Medulla oblongata (tissue), 1 donor: ENCODE data around the gene TYW1B.
"Not testable (repeated sequence)": the region's sequence is repeated elsewhere in the genome, so short reads cannot be mapped to it uniquely, and the experiment has no call there.

Experiments
- DNase-seq: peaks from one replicate; pipeline ENCODE4 v3.0.0-alpha.2; 2015; ENCODE audit errors: extremely low spot score

Gene TYW1B

DNA sequence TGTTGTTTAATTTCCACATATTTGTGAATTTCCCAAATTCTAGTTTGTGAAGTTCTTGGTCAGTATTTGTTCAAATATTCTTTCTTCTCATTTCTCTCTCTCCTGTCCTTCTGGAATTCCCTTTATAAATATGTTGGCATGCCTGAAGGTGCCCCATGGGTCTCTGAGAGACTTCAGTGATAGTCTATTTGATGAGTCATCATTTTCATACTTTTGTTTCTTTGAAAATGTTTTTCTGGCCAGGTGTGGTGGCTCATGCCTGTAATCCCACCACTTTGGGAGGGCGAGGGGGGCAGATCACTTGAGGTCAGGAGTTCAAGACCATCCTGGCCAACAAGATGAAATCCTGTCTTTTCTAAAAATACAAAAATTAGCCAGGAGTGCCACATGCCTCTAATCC lies 127.5 kb downstream of the TYW1B start:
- DNase-seq, result not testable (repeated sequence)

DNA sequence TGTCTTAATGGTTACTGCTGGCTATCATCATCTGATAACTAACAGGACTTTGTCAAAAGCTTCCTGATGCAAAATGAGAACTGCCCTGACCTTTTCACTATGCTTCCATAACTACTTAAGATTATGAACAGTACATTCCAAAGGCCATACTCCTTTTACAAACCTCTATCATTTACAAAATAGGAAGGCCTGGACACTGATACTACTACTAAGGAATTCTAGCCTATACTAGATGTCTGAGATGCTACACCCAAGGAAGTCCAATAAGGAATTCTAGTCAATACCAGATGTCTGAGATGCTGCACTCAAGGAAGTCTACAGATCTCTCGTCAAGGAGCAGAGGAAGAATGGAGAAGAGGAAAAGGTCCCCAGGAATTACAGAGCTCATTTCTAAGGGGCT lies 130.9 kb downstream of the TYW1B start:
- not testable (repeated sequence) for DNase-seq

DNA sequence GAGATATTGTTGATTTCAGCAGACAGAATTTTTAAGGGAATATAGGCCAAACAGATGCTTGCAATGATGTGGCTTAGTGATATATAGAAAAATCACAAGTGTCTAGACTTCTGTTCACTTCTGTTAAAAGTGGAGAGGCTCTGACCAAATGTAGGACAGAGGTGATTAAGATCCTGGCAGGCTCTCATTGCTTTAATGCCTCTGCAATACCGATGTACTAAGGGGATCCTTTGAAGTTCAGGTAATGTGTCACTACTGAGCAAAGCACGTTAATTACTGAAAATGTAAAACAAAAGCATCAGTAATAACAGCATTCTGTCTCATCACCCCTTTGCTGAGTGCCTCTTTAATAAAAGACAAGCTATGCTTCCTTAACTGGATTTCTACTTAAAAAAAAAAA lies 131.4 kb downstream of the TYW1B start:
- not testable (repeated sequence) for DNase-seq

DNA sequence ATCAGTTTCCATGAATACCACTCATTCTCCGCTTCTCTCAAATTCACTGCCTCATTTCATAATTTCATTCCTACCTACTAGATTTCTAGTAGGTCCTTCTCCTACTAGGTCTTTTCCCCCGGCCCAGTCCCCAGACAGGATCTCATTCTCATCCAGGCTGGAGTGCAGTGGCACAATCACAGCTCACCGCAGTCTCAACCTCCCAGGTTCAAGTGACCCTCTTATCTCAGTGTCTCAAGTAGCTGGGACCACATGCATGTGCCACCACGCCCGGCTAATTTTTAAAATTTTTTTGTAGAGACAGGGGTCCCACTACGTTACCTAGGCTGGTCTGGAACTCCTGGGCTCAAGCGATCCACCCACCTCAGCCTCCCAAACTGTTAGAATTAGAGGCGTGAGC lies 132.5 kb downstream of the TYW1B start:
- not testable (repeated sequence) for DNase-seq

DNA sequence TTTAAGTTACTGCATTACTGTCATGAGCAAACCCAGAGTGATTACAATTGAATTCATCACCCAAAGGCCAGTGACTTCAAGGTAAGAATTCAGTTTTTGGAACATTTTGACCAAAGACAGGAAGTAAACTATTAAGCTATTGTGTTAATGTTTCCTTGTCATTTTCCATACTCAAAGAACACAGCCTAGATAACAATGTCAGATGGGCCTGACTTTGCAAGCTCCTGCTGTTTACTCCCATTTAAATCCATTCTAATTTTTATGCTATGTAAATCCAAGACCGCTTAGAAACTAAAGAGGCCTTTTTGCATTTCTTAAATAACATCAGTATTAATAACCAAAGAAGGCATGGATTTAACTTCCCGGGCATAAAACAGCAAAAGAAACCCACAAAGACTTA lies 136.6 kb downstream of the TYW1B start:
- not testable (repeated sequence) for DNase-seq

DNA sequence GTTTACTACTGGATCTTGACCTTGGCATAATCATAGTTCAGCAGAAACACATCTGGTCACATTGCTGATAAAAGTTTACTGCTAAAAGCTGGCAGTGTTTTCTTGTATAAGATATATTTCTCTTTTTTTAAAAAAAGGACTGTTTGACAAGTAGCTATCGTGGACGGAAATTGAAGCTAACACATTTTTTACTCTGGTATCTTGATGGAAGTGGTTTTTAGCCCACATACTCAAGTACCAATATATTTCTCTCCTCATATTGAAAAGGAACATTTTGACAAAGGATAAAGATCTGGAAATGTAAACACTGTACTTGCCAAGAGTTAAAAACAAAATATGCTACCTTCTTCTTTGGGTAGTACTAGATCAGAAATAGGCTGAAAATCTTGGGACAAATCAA lies 137.8 kb downstream of the TYW1B start:
- not testable (repeated sequence) for DNase-seq

DNA sequence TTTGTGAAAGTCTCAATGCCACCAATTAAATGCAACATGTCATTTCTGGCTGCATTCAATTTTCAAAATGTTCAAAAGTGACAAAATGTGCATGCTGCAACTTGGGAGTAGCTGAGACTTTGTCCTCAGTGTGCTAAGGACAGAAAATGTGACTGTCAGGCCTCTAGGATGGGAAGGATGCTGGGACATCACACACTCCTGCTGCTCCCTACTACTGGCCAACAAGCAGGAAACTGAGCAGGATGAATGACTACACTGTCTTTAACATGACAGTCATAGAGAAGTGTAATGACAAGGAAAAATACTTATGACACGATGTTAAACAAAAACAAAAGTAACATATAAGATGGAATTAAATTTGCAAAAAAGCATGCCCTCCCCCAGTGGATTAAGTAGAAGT lies 138.7 kb downstream of the TYW1B start:
- not testable (repeated sequence) for DNase-seq

DNA sequence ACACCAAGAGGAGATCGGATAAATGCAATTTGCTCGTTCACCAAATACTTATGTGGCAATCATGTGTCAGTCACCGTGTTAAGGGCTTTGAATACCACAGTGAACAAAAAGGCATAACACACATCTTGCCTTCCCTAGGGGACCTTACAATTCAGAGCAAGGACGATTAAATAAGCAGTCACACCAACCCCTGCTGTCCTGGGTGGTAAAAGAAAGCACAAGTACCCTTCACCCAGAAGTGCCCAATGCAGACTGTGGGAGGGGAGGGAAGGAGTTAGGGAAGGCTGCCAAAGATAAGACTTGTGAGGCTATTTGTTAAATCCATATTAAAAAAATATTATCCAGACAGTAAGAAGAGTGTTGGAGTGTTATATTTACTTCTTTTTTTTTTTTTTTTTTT lies 146.8 kb downstream of the TYW1B start:
- DNase-seq, result not testable (repeated sequence)

DNA sequence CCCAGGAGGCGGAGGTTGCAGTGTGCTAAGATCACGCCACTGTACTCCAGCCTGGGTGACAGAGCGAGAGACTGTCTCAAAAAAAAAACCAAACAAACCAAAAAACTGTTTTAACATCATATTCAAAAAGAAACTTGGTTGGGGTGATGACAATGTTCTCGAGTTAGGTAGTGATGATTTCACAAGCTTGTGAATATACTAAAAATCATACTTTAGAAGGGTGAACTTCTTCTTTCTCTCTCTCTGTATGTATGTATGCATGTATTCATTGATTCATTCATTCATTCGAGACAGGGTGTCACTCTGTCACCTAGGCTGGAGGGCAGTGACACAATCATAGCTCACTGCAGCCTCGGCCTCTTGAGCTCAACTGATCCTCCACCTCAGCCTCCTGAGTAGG lies 151.1 kb downstream of the TYW1B start:
- DNase-seq, result not testable (repeated sequence)

DNA sequence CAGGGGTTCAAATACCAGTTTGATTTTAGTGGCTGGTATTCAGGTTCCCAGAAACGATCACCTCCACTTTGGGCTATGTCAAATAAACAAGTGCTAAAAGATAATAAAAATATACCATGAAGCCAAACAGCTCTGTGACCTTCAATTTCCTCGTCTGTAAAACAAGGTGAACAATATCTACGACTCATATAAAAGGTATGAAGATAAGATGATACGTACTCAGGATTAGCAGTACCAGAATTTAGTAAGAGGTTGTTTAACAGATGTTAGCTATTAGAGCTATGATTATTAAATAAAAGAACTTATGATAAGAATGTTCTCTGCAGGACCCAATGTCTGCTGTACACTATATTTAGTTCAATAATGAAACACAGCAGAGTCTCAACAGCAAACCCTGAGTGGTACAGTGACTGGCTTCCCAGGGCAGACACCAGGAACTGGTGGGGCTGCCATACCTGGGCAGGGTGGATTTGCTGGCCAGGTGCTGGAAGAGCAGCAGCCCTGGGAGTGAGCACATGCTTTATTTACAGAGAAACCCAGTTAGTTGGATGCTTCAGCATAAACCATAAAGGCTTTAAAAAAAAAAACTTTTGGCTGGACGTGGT lies 151.8 kb downstream of the TYW1B start:
- DNase-seq, result not testable (repeated sequence)

DNA sequence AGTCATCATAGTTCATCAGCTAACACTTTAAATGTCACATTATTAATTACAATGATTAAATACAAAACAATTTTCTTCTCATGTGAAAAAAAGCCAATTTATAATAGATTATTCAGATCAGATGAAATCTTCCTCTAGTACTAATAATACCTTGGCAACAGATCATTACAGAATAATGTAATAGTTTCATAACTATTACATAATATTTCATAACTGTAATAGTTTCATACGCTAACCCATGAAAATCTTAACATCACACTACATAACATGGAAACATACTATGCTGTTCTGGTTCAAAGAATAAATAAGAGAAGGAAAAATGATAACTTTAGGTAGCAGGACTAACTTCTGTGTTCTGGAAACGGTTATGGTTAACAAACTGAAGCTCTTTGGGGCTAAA lies 152.3 kb downstream of the TYW1B start:
- not testable (repeated sequence) for DNase-seq

DNA sequence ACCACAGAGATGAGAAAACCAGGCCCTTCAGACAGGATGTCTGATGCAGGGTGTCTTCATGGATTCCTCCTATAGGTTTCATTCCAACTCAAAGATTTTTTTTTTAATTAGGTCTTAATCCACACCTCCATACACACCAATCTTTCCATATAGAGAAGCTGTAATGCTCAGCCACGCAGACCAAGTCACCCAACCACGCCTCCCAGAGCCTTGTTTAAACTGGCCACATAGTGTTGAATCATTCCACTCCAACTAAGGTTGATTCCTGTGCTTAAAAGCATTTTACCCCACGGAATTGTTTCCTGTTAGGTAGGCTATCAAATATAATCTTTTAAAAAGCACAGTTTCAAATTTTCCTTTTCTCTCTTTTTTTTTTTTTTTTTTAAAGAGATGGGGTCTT lies 153.6 kb downstream of the TYW1B start:
- DNase-seq, result no peak

DNA sequence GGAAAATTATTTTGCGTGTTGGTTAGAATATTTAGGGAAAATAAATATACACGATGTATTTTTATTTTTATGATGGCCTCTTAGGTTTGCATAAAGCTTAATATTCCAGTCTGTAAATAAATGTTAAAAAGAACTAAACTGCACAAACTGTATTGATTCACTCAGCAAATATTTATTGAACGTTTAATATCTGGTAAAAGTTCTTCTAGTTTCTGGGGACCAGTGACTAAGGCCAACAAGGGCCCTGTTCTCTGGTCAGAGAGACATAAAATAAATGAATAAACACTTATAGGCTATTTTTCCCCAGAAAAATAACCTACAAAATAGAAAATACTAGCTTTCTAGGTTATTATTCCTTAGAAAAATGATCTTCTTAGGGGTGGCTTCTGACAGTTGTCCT lies 157.2 kb downstream of the TYW1B start:
- DNase-seq, result not testable (repeated sequence)

DNA sequence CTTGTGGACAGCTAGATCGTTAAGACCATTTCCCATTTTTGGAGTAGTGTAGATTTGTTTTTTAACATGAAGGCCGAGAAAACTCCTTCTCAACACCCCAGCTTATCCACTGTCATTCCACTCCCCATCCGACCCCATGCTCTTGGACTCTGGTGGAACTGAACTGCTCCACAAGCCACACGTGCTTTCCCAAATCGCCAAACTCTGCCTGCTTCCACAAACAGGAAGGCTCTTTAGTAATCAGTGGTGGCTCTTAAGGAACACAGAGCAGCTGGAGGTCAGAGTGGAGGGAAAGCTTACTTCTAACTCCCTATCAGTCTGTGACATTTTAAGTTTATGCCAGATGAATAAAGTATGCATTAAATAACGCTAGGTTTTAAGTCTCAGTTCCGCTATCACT lies 159.6 kb downstream of the TYW1B start:
- DNase-seq, result not testable (repeated sequence)

DNA sequence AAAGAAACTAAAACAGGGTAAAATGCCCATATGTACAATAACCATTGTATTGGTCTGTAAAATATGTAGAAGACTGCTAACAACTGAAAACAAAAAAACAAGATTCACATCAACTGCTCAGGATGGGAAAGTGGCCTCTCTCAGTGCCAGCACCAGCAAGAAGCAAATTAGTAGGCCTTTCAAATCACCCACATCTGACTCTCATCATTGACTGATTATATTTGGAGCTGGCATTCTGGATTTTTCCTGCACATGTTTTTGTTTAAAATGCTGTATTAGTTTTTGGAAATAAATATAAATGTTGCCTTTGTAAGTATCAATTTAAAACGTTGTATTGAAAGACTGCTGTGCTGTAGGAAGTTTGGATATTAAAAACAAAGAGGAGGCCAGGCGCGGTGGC lies 161.0 kb downstream of the TYW1B start:
- DNase-seq, result not testable (repeated sequence)

DNA sequence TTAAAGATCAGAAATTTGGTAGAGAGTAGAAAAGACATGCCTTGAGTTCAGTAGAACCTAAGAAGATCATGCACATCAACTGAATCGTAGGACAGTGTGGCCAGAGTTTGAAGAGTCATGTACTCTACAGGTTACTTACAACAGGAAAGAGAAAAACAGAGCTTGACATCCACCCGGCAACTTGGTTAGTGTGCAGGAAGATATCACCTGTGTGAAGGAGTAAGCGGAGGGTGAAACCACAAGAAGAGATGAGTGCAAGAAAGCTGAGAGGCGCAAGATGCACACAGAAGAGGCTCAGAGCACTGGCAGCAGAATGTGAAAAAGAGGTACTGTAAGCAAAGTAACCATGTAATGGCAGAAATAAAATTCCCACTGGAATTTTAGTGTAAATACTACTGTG lies 179.4 kb downstream of the TYW1B start:
- not testable (repeated sequence) for DNase-seq

DNA sequence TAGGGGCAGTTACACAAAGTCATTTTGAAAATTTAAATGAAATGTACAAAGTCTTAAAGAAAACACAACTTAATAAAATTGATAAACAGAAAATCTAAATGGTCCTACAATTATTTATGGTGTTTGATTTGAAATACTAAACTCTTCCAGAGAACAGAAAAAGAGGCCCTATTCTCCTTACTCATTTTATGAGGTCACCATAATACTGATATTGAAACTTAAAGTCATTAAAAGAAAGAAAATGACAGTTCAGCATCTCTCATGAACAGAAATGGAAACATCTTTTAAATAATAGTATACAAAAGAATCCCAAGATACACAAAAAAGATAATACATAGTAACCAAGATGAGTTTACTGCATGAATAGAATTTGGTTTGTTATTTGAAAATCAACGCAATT lies 184.3 kb downstream of the TYW1B start:
- not testable (repeated sequence) for DNase-seq

DNA sequence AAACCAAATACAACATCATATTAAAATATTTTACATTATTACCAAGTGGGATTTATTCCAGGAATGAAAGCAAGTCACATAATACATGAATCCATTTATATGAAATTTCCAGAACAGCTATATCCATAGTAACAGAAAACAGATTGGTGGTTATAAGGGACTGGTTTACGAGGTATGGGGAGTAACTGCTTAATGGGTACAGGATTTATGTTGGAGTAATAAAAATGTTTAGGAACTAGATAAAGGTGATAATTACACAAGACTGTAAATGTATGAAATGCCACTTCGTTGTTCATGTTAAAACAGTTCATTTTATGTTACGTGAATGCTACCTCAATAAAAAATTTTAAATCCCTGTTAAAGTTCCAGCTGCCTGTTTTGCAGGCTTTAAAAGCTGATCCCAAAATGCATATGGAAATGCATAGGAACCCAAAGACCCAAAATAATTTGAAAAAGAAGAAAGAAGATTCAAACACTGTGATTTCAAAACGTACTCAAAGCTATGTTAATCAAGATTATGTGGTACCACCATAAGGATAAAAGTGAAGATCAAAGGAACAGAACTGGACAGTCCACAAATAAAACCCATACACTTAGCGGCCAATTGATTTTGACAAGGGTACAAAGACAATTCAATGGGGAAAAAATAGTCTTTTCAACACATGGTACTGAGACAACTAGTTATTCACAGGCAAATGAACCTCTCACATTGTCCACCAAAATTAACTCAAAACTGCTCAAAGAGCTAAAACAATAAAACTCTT lies 186.3 kb downstream of the TYW1B start:
- DNase-seq, result not testable (repeated sequence)

DNA sequence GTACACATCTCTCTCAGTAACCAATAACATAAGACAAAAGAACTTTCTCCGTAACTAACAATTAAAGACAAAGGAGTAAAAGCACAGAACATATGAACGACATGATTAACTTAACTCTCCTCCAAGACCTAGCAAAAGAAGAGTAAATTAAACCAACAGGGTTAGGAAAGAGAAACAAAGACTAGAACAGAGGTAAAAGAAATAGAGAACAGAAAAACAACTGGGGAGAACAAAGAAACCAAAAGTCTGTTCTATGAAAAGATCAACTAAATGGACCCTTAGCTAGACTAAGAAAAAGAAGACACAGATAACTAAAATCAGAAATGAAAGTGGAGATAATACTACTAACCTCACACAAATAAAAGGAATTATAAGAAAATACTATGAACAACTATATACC lies 187.3 kb downstream of the TYW1B start:
- DNase-seq, result not testable (repeated sequence)

DNA sequence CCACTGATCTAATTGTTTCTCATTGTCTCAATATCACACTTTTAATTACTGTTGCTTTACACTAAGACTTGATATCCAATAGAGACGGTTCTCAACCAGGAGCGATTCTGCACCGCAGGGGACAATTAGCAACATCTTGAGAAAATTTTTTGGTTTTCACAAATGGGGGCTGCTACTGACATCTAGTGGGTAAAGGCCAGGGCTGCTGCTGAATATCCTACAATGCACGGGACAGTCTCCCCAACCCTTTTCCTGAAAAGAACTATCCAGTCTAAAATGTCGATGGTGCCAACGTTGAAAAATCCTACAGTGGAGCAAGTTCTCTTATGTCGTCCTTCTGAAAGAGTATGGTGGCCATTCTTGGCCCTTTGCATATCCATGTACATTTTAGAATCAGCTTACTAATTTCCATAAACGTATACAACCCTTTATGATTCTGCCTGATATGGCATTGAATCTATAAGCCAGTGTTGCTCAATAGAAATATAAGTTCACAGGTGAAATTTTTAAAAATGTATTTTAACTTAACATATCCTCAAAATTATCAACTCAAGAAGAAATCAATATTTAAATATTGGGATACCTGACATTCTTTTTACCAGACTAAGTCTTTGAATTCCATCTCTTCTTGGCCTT lies 192.6 kb downstream of the TYW1B start:
- DNase-seq, result not testable (repeated sequence)

DNA sequence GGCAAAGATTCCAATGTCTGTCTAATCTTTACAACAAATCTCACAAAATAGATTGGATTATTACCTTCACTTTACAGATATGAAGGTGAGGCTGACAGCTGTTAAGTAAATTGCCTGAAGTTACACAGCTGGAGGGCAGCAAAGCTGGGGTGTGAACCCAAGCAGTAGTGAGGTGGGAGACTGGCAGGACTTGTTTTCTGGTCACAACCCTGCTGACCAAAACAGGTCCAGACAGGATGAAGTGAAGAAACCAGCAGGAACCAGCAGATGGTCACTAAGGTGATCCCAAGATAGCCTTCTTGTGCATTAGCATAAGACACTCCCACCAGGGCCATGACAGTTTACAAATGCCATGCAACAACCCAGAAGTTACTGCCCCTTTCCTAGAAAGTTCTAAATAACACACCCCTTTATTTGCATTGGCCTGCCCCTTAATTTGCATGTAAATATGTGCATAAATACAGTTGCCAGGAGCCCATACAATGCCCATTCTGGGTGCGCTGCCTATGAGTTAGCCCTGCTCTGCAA lies 195.2 kb downstream of the TYW1B start:
- DNase-seq, result not testable (repeated sequence)

DNA sequence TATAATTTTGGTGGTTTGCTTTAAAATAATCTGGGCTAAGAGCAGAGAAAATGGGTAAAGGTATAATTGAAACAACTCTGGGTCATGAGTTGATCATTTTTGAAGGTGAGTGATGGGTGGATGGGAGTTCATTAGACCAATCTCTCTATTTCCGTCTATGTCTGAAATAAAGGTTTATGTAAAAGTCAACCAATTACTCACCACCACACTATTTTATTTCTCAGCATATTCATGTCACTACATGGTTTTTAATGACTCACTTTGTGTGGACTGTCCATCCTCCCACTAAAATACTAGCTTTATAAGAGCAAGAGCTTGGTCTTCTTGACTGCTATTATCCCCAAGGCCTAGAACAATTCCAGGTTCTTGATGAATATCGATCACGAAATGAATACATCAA lies 199.6 kb downstream of the TYW1B start:
- not testable (repeated sequence) for DNase-seq
